NCI-H1436 treated with DMSO at 0.1 percent for 48 hours (cell line): Measurements from ENCODE around the gene PHLDB3.
A peak's percentile ranks its signal among the peaks of the same experiment; 100 is the strongest.
"Not testable (repeated sequence)": the region's sequence is repeated elsewhere in the genome, so short reads cannot be mapped to it uniquely, and the experiment has no call there.

Source experiments
- DNase-seq: peaks from one replicate; lab custom pipeline; 2025; lab: John Stamatoyannopoulos, UW

The PHLDB3 gene

DNA sequence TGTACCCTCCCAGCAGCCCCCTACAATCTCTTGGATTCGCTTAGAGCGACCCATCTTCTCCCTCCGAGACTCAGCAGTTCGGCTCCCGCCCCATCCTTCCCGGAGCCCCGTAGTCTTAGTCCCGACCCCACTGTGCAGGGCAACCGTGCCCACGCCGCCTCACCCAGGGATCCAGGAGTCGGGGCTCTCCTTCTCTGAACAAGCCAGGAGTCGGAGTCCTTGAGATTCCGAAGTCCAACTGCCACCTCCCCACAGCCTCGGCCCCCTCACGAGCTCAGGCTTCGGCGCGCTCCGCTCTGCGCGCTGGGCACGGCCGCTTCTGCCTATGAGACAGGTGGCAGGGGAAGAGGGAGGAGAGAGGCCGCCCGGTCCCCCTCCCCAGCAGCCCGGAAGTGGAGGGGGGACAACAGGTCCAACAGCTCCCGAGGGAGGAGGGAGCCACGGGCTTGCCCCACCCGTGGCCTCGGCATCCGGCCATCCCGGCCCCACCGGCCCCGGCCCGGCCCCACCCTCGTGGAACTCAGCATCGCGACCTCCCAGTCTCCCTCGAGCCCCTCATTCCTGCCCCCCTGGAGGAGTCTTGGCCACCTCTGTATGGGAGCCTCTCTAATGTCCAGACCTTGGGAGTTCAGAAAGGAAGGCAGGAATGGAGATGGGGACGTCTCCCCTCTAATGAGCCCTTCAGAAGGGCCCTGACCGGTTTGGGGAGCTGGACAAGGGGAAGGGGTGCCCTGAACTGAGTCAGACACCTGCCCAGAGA, at the start of gene PHLDB3:
TSS of gene PHLDB3 (minus strand) at position 321 of the 760 bp plus-strand sequence. CDS start 628 bp downstream, outside the sequence.
- DNase-seq = no peak

DNA sequence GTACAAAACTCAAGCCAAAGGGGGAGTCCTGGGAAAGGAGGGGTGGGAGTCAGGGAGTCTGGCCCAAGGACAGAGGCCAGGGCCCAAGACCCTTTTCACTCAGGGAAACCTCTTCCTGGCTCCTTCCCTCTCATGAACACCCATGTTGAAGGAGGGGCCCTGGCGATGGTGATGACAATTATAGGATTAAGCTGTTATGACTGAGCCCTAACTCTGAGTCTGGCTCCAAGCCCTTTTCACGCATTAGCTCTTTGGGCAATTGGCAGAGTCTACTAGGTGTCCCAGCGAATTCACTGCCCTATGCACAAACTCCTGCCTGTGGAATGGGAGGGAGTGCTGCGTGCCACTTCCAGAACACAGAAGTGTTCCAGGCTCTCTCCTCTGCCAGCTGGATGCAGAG, 49.1 kb upstream of the PHLDB3 start:
- no peak for DNase-seq

DNA sequence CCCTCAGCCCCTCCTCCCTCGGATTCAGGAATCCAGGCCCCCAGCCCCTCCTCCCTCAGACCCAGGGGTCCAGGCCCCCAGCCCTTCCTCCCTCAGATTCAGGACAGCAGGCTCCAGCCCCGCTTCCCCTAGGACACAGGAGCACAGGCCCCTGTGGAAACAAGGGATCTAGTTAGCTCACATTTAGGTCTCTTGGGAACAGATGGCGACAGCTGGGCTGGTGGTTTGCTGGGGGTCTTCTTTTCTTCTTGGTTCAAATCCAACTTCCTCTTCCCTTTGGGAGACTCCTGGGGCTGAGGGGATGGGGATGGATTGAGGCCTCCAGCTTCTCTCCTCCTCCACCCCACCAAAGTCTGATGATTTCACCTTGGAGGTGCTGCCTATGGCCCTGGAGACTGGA, 48.1 kb upstream of the PHLDB3 start:
- no peak for DNase-seq

DNA sequence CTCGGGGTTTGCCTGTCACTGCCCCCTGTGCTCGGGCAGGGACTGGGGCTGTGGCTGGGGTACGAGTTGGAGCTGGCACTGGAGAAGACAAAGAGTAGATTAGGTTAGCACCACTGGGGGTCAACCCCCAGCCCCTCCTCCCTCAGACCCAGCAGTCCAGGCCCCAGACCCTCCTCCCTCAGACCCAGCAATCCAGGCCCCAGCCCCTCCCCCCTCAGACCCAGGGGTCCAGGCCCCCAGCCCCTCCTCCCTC, 47.6 kb upstream of the PHLDB3 start:
- no peak for DNase-seq

DNA sequence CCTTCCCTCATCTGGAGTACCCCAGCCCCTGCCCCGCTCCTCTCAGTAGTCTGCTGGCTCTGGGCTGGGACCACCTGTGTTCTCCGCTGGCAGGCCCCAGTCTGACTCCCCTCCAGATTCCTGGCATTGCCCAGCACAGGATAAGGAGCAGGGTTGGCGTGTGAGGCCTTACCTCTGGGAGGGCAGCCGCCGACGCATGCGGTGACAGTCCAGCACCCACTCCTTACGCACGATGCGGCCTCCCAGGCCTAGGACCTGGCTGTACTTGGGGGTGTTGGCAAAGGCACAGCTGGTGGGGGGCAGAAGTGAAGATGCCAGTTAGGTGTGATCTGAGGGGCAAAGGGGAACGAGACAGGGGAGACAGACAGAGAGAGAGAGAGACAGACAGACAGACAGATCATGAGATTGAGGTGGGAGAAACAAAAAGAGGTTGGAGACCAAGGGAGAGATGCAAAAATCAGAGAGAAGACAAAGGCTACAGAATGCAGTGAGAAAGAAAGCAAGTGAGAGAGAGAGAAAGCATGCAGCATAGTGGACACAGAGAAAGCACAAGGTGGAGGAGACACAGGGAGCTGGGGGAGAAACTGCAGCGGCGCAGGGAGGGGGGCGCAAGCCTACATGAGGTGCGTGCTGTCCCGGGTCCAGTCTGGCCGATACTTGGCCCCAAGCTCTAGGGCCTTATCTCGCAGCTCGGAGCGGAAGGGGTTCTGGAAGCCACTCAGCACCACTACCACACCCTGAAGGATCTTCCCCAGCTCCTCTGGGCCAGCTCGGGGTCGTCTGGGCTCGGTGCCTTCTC, 47.1 kb upstream of the PHLDB3 start:
- no peak for DNase-seq

DNA sequence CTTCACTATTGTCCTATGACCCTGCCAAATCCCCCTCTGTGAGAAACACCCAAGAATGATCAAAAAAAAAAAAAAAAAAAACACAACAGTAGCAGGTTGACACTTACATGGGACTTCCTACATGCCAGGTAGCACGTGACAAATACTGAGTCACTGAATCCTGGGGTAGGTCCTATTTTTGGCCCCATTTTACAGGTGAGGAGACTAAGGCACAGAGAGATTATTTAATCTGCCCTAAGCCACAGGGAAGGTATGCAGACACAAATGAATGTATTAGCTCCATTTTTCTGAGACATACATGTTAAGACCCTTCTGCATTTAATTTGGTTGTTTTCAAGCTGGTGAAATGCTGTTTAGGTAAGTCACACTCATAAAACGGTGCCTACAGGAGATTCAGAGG, 44.2 kb upstream of the PHLDB3 start:
- no peak for DNase-seq

DNA sequence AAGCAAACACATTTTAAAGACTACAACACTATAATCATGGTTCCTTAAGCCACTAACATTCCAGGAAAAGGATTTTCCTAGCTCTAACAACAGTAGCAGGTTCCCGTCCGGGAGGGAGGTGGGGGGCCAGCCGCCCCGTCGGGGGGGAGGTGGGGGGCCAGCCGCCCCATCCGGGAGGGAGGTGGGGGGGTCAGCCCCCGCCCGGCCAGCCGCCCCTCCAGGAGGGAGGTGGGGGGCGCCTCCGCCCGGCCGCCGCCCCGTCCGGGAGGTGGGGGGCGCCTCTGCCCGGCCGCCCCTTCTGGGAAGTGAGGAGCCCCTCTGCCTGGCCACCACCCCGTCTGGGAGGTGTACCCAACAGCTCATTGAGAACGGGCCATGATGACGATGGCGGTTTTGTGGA, 43.4 kb upstream of the PHLDB3 start:
- DNase-seq = not testable (repeated sequence)

DNA sequence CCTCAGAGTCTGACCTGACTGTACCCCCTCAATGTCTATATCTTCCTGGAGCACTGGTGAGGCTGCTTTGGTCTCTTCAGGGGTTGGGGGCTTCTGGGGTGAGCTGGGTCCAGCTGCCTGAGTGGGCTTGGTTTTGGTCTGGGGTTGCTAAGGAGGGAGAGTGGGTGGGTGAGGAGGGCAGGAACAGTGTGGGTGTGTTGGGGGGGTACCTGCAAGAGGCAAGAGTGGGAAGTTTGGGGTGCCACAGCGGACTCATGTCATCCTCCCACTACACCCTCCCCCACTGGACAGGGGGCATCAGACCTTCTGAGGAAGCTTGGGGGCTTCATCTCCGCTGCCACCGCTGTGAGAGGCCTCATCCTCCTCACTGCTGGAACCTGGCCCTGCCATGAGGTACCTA, 42.0 kb upstream of the PHLDB3 start:
- no peak for DNase-seq

DNA sequence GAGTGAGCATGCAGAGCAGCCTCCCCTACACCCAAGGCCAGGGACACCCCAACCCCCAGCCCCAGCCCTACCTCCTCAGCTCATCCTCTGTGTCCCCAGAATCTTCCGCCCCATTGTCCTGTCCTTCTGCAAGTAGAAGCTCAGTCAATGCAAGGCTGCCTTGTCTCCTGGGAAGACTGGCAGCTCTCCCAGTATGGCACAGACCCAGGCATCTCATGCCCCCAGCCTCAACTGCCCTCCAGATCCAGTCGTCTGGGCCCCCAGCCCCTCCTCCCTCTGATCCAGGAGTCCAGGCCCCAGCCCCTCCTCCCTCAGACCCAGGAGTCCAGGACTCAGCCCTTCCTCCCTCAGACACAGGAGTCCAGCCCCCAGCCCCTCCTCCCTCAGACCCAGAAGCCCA, 41.4 kb upstream of the PHLDB3 start:
- DNase-seq = no peak

DNA sequence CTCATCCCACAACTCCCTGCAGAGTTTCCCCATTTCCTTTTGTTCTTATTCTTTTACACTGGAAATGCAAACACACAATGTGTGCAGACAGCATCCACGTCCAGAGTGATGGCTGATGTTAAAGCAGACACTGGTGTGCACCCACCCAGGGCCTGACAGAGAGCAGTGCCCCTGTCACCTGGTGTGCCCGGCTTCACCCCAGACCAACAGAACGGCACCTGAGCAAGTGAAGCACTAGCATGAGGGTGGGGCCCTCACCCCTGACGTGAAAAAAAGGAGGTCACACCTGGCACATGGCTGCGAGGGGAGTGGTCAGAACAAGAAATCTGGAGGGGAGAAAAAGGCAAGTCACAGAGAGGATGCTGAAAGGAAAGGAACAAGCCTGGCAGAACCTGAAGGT, 40.7 kb upstream of the PHLDB3 start:
- no peak for DNase-seq

DNA sequence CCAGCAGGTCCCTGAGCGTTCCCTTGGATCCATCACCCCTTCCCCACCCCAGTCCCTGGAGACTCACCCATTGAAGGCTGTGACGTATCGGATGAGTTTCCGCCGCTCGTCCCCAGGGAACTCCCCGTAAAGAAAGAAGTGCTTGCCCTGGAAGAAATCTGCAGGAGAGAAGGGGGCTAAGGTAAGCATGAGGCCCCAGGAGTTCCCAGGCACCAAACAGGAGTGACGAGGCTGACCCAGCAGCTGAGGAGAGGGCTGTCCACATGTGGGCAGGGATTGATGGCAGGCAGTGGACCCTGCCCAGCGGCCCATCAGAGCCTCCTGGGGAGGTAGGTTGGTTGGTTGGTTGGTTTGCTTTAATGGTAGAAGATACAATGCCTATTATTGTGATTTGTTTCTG, 39.5 kb upstream of the PHLDB3 start:
- no peak for DNase-seq

DNA sequence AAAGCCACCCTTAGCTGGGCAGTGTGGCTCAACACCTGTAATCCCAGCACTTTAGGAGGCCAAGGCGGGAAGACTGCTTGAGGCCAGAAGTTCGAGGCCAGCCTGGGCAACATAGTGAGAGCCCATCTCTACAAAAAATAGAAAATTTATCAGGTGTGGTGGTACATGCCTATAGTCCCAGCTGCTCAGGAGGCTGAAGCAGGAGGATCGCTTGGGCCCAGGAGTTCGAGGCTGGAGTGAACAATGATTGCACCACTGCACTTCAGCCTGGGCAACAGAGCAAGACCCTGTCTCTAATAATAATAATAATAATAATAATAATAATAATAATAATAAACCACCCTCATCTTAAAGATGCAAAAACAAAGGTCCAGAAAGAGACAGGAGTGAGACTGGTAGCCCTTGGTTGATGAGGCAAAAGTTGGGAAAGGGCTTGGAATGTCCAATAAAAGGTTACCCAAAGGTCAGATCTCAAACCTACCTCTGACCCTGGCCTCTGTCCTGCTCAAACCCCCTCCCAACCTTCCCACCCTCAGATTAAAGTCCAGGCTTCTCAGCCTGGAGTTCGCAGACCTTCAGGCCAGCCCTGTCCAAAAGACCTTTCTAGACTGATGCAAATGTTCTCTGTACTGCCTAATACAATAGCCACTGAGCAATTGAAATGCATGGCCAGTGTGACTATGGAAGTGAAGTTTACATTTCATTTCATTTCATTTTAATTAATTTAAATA, 37.5 kb upstream of the PHLDB3 start:
- no peak for DNase-seq

DNA sequence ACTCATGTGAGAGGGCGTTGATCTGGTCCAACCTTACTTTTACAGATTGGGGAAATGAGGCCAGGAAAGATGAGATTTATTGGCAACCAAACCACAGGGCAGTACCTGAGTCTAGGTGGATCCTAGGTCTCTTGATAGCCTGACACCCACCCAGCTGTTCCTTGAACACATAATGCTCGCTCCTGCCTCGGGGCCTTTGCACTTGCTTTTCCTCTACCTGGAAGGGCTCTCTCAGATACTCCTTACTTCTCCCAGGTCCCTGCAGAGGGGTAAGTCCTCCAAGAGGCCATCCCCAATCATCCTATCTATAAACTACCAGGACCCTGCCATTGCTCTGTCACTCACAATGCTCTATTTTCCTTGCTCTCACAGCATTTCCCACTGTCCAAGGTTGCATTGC, 35.8 kb upstream of the PHLDB3 start:
- DNase-seq = no peak

DNA sequence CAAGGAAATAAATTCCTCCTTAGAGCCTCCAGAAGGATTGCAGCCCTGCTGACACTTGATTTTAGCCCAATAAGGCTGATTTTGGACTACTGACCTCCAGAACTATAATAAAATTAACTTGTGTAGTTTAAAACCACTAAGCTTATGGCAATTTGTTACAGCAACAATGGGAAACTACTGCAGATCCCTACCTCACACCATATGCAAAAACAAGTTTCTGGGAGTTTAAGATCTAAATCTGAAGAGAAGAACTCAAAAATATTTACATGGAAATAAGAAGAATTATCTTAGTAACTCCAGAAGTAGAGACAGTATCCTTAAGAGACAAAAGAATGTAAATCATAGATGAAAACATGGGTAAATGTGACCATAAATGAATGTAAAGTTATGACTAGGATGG, 34.4 kb upstream of the PHLDB3 start:
- no peak for DNase-seq

DNA sequence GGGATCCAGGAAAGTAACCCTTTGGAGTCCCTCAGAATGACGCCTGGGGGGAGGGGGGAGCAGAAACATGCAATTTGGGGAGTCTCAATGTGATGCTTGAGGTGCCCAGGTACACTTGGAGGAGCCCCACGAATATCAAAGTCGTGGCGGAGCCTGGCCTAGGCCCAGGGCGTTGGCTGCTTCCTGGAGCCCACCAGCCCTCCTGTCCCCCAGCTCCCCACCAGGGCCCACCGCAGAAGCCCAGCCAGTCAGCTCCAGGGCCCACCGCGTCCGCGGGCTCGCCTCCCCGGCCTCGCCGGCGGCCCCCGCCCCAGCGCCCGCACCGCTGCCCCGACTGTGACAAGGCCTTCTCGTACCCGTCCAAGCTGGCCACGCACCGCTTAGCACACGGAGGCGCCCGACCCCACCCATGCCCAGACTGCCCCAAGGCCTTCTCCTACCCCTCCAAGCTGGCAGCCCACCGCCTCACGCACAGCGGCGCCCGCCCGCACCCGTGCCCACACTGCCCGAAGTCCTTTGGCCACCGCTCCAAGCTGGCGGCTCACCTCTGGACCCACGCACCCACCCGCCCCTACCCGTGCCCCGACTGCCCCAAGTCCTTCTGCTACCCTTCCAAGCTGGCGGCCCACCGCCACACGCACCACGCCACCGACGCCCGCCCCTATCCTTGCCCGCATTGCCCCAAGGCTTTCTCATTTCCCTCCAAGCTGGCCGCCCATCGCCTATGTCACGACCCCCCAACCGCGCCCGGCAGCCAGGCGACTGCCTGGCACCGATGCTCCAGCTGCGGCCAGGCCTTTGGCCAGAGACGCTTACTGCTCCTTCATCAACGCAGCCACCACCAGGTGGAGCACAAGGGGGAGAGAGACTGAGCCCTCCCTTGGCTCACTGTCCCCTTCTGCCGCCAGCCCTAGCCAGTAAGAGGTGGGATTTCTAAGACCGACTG, 30.5 kb upstream of the PHLDB3 start:
- DNase-seq = no peak

DNA sequence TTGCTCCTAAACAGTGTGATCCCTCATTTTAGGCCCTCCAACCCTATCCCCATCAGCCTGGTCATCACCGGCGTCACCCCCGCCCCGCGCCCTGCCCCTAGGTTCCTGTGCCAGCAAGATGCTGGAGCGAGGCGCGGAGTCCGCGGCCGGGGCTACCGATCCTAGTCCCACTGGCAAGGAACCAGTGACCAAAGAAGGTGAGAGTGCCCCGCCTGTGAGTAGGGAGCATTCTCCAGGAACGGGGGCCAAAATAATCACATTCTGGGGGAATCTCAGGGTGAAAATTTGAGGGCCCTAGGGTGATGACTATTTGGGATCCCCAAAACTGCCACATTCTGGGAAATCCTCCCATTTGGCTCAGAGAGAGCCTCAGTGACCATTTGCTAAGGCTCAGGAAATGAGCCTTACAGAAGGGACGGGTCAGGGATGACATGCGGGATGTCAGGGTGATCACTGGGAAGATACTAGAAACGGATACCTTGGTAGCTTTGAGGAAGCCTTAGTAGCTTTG, 29.8 kb upstream of the PHLDB3 start:
- DNase-seq = no peak

DNA sequence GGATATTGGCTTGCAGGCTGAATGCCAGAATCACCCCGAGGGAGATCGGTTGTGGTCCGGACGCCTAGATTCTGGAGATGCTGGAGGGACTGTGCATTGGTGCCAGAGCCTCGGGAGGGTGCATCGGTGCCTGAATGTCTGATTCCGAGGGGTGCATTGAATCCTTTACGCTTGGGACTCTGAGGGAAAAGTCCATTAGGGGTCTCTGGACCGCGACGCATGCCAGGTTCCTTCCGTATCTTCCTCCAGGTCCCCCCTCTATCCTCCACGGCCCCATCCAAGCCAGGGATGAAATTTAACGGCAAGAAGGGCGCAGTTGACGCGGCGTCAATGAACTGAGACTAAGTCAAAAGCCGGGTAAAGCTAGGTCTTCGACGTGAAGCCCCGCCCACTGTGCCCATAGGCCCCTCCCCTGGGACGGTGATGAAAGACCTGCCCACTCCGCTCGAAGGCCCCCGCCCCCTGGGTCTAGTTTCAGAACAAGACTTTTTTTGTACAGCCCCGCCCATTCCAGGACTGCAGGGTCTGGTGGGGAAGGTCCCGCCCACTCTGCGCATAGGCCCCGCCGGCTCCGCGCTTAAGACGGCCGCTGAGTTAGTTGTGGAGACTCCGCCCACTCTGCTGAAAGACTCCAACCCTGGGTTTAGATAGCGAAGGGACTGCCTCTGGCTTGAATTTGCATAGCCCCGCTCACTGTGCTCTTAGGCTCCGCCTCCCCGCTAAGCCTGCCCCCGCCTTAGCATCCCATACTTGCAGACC, 29.2 kb upstream of the PHLDB3 start:
- peak; percentile 98 for DNase-seq

DNA sequence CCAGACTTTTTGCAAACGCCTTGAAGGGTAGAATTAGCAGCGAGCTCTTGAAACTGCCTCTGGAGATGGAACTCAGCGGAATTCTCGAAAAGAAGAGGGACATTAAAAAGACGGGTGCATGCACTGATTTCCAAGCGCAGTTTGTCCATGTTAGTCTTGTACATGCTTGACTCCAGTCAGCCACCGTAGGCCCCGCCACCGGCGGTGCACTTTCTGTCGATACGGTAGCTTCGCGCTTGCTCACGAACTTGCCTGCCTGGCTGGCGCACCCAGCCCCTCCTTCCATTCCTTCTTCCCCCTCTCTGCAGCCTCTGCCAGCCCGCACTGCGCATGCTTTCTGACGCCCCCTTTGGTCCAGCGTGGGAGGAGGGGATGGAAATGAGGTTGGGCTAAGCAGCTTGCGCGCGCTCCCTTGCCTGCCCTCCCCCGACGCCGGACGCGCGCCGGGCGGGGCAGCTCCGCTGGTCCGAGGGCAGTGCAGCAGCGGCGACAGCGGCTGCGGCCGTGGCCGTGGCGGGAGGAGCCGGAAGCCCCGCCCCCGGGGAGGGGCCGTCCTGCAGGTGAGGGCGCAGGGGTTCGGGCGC, 28.5 kb upstream of the PHLDB3 start, which contains the start of gene ZNF575:
TSS of gene ZNF575 (plus strand) at position 227 of the 584 bp plus-strand sequence. CDS start 1,235 bp downstream, outside the sequence.
- DNase-seq = peak; percentile 66

DNA sequence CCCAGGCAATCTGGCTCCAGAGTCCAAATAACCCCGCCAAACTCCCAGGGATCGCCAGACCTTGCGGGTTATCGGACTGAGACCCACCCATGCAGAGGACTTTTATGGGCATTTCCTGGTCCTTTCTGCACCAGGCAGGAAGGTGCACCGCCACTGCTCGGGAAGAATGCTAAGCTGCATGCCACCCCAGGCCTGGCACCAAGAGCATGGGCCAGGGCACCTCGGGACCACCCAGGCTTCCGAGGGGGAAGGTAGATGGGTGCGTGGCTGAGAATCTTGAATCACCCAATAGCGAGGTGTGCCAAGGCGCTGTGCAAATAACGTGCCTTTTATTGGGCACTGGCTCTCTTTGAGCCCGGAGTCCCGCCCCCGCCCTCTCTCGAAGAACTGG, 28.0 kb upstream of the PHLDB3 start:
- DNase-seq = no peak

DNA sequence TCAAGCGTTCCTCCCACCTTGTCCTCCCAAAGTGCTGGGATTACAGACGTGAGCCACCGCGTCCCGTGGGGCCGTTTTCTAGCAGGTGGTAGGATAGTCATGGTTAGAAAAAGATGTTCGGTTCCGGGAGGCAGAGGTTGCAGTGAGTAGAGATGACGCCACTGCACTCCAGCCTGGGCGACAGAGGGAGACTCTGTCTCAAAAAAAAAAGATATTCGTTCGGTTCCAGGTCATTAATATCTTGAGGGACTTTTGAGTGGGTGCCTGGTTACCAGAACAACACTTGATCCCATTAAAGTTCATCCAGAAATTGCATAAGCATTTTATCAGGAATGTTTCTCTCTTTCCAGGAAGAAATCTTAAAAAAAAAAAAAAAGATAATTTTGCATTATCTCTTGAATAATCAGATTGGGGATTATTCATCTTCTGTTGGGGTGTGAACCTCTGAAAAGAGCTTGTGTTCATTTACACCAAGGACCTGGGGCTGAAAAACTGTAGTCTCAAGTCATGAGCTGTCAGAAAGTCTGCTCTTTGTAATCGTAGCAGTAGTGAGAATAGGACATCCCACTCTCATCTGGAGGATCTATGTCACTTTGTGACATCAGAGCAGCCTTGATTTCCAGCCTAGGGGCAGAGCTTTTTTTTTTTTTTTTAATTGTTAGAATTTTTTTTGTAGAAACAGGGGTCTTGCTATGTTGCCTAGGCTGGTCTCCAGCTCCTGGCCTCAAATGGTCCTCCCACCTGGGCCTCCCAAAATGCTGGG, 23.5 kb upstream of the PHLDB3 start:
- DNase-seq = peak; percentile 20
